HL-60/S4 (cell line): ENCODE data around the gene RAI14.

Experiments
- in situ Hi-C: fragments of 300-500 bp; cut with MboI; formaldehyde crosslinking; loops from 2 replicates; pipeline ENCODE4 v1.14.3; 2022; ENCODE audit warnings: low sequenced_read_pairs

Gene RAI14

DNA sequence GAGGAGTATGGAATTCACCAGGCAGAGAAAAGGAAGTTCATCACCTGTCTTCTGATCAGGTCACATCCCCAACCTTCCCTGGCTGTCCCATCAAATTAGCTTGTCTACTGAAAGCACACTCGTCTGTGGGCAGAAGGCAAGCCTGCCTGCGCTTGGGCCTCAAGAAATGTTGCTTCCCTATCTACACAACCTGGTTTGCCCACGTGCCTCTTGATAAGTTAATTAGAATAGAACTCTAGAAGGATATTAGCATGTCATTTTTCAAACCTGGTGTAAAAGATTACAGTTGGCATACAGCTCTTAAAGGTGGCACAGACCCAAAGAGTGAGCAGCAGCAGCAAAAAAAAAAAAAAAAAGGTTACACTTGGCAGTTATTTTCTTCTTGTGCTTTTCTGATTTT is 188.0 kb downstream of the RAI14 start:
- in situ Hi-C loops = no loop called here

DNA sequence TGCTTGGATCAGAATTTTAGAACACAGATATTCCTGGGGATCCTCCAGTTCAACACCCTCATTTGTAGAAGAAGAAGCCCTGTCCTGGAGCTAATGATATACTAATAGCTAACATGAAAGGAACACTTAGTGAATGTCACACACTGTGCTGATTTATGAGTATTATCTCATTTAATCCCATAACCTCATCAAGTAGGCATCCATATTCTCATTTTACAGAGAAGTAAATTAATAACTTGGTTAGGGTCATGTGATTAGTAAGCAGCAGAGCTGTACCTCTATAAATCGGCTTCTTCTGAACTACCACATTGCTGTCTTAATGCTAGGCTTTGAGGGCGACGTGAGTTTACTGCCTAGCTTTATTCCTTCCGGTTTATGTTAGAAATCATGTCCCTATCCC is 188.9 kb downstream of the RAI14 start:
- in situ Hi-C loops = no loop called here

DNA sequence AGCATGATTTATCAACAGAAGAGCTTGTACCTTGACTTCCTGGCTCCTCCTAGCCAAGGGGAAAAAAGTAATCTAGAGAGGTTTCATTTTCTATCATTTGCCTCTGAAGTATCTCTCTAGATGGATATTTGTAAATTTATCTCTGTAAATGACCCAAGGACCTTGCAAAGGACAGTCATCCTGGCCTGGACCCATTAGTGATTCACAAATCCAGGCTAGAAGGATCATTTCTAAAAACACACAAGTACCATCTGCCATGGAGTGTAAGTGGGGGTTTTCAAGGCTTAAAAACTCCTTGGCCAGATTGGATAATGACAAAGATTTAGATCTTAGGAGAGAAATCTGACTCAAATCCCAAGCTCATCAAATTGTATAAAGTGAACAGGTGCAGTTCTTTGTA is 190.9 kb downstream of the RAI14 start:
- in situ Hi-C loops = no loop called here

DNA sequence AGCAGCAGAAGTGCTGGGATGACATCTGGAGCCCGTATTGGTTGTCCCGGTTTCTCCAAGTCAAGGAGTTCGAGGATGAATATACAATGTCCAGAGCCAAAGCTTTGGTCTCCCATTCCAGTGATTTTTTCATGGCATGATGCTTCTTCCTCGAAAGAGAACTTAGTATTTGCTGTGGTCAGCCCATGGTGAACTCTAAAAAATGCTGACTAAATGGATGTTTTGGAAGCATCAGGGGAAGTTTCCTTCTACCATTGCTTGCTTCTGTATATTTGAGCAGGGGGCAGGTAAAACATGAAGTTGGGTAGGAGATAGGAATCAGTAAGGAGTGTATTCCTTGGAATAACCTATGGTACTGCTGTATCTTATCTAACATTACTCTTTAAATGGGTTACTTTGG is 191.4 kb downstream of the RAI14 start:
- in situ Hi-C loops = no loop called here

DNA sequence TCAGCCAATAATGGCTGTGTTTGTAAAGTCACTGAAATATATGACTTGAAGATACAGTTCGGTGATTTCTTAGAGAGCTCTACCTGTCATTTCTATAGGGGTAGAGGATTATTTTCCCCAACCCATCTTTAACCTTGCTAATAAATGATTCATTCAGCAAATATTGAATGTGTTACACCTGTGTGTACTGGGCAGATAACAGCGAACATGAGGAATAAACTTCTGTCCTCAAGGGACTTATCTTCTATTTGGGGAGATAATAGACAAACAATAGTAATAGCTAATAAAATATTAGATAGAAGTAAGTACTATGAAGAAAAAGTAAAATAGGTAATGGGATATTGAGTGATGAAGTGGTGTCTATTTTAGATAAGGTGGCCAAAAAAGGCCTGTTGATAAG is 192.1 kb downstream of the RAI14 start:
- in situ Hi-C loops = no loop called here

DNA sequence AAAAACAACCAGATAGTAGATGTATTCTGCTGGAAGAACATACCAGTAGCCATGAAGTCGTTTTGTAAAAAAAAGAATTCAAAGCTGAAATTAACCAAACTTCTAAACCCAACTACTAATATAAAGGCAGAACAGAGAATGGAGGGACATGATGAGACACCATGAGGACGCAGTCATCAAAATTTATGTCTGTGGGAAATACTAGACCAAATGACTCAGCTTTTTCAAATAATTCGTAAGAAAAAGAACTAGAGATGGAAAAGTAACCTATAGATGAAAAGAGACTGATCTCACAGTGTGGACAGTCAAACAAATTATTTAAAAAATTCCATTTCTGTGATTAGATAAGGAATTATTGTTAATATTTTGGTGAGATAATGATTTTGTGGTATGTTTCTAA is 193.1 kb downstream of the RAI14 start:
- in situ Hi-C loops = no loop called here

DNA sequence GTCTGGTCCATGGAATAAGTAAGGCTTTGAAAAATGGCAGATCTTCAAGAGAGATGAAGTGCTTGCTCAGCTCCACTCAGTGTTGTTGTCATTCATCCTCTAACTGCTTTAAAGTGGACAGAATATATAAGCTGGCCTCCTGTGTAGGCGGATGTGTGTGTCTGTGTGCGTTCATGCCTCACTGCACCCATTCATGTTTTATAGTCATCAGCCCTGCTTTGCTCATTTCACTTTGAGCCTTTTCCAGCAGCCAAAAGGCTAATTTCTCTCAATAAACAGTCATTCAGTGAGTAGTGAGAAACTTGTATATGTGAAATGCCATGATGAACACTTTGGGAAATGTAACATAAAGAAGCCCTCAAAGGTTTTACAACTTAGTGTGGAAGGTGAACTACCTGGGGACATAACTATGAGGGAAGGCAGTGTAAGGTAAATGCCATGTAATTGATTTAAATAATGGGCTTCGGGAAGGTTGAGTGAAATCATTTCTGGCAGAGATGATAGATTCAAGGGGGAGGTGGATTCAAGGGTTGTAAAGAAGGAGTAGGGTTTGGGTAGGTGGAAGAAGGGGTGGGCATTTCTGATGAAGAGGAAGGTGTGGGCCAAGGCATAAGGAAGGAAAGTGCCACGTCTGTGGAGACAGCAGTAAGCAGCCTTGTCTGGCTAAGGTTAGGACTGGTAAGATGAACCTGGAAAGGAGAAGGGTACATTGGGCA is 198.5 kb downstream of the RAI14 start:
- in situ Hi-C loops = no loop called here

DNA sequence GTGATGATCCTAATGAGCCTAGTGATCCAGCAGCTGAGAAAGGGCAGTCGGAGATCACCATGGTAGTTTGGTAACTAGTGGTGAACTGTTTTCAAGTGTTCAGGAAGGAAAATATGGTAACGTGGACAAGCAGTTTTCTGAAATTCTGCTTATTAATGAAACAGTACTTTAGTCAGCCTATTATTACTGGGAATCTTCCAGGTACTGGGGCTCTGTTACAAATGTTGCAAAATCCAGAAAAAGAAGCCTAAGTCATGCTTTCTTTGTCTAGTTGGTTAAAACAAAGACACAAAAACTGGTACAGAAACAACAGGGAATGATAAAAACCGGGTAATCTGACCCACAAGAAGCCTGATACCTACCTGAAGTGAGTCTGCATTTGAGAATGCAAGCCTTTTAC is 201.0 kb downstream of the RAI14 start:
- in situ Hi-C loops = no loop called here

DNA sequence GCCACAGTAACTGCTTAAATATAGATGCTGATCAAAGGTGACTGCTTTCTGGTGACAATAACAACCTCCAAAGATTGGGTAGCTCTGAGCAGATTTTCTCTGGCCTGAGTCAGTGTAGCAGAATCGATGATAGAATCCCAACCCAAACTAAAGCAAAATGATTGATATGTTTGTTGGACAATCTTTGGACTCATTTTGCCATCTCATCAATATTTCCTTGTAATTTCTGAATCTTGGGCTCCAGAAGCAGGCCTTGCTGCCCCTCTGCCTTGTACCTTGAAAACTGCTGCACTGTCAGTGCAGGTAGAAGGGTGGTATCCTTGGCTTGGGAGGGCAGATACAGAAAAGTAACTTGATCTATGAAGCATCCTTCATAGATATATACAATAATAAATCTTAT is 201.8 kb downstream of the RAI14 start:
- in situ Hi-C loops = no loop called here

DNA sequence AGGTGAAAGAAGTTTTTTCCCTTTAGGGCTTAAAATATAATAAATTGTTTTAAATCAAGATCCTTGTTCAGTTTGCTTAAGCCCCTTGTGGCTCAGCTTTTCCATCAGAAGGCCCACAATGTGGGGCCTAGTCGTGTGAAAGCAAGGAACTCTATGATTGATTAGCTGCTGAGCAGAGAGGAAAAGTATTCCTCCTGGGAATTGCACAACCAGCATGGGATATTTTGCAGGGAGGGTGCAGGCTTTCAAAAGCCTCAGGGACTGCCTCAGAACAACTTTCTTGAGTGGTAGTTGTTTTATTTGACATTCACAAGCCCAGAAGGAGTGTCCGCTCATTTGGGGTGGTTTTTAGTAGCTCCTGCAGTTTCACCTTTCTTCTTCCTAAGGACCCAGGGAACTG is 202.7 kb downstream of the RAI14 start:
- in situ Hi-C loops = no loop called here

DNA sequence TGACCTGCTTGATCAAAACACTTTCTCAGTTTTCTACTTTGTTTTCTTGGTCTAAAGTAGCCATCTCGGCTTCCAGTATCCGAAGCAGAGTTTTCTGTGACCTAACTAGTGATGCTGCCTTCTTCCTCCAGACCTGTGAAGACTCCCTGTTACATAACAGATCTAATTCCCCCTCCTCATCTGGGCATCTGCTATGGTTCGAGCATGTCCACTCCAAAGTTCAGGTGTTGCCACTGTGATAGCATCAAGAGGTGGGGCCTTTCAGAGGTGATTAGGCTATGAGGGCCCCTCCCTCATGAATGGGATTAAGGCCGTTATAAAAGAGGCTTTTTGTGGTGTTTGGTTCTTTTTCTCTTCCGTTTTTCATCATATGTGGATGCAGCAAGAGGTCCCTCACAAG is 203.1 kb downstream of the RAI14 start:
- in situ Hi-C loops = no loop called here

DNA sequence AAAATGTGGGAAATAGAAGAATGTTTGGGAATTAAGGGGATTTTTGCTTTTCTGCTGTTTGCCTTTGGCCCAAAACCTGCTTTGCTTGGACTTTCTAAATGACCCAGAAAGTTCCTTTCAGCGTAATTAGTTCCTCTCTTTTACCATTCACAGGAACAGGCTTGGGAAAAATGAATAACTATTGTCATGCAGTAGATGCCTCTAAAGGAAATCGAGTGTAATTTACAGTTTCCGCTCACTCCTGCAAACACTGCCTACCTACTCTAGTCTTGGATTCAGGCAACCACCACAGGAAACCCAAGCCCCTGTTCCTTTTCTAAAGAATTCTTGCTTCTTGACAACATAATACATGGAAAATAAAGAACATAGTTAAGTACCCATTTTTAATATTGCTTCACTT is 207.8 kb downstream of the RAI14 start:
- in situ Hi-C loops = no loop called here

DNA sequence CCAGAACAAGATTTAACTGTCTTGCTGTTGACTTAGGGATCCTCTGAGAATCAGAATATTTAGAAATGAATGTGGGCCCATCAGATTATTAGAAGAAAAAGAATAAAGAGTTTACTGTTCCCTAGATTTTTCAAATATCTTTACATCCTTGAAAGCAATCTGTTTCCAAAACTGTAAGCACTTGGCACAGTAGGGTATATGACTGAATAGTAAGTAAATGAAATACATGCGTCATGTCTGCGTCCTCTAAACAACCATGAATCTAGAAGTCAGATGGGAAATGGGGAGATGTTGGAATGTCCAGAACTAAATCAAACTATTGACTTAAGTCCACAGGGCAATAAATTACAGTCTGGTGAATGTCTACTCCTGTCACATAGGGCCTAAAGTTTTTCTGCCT is 209.0 kb downstream of the RAI14 start:
- in situ Hi-C loops = no loop called here

DNA sequence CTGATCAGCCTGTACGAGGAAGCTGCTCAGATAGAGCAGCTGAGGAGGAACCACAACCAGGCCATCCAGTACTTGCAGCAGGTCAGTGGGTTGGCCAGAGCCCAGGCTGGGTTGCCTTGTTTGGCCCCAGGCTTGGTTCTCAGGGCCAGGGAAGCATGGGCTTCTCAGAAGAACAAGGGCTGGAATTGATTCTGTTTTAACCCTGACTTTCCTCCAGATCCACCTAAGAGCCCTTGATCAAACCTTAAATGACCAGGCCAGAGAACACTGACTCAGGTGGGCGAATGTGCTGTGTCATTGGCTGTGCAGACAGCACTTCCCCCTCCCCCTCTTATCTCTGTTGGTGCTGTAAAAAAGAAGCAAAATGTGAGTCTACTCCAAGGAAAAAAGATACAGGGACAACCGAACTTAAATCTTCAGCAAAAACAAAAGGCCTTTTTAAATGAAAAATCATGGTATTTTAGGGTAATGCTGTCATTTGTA is 210.9 kb downstream of the RAI14 start:
- in situ Hi-C loops = no loop called here

DNA sequence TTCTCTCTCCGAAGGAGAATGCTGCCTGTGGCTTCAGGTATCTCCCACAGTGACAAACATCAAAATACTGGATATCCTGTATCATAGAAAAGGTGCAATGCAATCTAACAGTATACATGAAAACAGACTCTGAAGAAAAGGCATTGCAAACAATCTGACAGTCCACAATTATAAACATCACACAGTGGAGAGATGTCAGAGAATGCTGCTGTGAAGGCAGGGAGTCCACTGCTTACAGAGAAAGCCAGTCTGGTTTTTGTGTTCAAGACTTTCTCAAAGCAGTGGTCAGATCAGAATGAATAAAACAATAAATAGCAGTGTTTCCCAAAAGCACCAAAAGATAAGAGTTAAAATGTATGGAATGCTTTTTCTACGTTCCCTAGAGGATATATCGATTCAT is 211.5 kb downstream of the RAI14 start:
- in situ Hi-C loops = no loop called here

DNA sequence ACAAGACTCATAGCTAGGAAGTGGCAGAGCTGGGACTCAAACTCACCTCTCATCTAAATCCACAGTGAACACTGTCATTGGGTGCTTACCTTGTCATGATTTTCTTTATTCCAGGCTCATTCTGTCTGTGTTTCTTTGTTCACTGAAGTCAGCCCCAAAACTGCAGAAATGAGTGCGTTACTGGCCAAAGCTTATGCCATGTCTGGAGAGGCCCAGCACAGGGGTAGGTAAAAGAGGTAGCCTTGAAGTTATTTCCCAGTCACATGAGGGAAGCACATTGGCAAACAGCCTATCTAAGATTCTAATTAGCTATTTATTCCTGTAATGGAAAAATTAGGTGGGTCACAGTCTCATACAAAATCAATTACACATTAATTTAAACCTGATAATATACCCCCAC is 212.7 kb downstream of the RAI14 start:
- in situ Hi-C loops = no loop called here

DNA sequence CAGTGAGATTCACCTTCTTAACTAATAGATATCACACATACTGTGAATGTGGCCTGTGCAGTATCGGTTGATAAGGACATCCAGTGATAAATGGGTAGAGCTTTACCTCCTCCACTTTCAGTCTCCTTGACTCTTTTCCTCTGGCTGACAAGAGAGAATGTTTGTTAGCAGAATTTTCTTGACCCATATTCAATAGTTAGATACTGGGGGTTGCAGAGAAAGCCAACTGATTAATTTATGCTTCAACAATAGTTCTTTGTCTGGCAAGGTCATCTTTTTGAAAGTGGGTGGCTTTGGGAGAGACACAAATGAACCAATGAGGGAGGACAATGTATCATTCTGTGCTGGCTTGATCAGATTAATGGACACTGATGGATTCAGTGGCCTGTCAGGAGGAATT is 213.1 kb downstream of the RAI14 start:
- in situ Hi-C loops = no loop called here

DNA sequence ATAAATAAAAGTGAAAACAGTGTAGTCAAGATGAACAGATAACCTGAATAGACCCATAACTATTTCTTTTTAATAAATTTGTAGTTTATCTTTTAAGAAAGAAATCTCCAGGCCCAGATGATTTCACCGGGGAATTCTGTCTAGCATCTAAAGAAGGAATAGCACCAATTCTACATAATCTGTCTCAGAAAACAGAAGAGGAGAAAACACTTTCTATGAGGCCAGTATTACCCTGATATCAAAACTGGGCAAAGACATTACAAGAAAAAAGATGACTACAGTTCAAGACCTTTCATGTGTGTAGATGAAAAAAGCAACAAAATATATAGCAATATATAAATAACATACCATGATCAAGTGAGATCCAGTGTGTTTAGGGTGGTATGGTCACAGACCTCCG is 214.3 kb downstream of the RAI14 start:
- in situ Hi-C loops = no loop called here

DNA sequence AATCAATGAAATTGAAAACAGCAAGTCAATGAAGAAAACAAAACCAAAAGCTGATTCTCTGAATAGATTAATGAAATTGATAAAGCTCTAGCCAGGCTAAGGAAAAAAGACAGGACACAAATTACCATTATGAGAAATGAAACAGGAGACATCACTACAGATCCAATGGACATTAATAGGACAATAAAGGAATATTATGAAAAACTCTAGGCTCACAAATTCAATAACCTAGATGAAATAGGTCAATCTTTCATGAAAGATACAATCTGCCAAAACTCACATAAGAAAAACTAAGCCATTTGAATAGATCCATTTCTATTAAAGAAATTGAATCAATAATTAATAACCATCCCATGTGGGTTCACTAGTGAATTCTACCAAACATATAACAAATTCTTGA is 220.1 kb downstream of the RAI14 start:
- in situ Hi-C loops = no loop called here

DNA sequence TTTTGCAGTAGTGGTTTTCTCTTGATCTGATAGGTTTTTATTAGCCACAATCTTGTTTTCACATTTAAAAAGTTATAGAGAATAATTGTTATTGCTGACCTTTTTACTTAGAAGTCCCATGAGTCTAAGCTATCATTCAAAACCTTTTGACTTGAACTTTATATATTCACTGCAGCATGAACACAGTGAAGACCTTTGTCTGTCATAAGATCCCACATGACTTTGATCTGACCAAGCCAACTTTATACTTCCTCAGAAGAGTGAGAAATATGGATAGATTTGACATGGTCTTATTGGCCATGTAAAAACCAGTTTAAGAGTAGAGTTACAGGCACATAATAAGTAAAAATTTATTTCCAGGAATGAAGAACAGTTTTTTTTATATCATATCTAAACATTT is 225.1 kb downstream of the RAI14 start:
- in situ Hi-C loops = no loop called here
